GM12874 (cell line): Measurements from ENCODE around the gene ABCA13.

ENCODE experiments used
- TF ChIP-seq, protein P1 (sequence below): IDR thresholded peaks from 2 replicates; pipeline ENCODE4 v1.5.1; 2011; ENCODE audit warnings: low read depth, mild to moderate bottlenecking, control low read depth, low read length, moderate library complexity; ENCODE audit not compliant: insufficient read depth

ABCA13 gene

GRCh38 chr7:48667407-48667806 is 496.1 kb downstream of the ABCA13 start:
- TF ChIP-seq, protein P1, sequence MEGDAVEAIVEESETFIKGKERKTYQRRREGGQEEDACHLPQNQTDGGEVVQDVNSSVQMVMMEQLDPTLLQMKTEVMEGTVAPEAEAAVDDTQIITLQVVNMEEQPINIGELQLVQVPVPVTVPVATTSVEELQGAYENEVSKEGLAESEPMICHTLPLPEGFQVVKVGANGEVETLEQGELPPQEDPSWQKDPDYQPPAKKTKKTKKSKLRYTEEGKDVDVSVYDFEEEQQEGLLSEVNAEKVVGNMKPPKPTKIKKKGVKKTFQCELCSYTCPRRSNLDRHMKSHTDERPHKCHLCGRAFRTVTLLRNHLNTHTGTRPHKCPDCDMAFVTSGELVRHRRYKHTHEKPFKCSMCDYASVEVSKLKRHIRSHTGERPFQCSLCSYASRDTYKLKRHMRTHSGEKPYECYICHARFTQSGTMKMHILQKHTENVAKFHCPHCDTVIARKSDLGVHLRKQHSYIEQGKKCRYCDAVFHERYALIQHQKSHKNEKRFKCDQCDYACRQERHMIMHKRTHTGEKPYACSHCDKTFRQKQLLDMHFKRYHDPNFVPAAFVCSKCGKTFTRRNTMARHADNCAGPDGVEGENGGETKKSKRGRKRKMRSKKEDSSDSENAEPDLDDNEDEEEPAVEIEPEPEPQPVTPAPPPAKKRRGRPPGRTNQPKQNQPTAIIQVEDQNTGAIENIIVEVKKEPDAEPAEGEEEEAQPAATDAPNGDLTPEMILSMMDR, result no peak

- TF ChIP-seq, protein P1, result no peak
Measured at GRCh38 chr7:48671656-48672055, 500.4 kb downstream of the ABCA13 start.

DNA sequence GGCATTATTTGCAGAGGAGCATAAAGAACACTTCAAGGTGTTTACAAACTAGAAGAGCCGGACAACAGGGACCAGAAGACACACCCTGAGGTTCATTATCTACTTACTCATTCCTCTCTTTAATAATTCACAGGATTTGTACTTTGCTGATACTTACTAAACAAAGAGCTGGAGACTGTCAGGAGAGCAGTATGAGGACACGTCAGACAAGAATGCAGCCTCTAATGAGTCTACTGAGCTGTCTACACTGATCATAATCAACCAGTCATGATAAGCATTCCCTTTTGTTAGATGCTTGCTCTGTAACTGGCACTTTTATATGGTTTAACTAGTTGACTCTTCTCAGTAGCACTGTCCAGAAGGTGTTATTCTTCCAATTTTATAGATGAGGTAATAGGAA is 509.7 kb downstream of the ABCA13 start:
- TF ChIP-seq, protein P1, result no peak

GRCh38 chr7:48691788-48692187 is 520.5 kb downstream of the ABCA13 start:
- TF ChIP-seq, protein P1, result no peak
